ENCODE measurements around the gene TPCN2. TPM values are rescaled to one million over a fixed set of nuclear protein-coding genes. Genes with fewer than 3 reads are reported as not detected.

The TPCN2 gene
- total RNA-seq, 2 experiments from 2014 or later, result 16.0 to 17.0 TPM

DNA sequence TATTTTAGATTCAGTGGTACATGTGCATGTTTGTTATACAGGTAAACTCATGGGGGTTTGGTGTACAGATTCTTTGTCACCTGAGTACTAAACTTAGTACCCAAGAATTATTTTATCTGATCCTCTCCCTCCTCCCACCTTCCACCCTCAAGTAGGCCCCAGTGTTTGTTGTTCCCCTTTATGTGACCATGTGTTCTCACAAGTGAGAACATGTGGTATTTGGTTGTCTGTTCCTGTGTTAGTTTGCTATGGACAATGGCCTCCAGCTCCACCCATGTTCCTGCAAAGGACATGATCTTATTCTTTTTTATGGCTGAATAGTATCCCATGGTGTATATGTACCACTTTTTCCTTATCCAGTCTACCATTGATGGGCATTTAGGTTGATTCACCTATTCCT, 113.8 kb downstream of the TPCN2 start:
- CTCF ChIA-PET, result no interaction called here
- peaks cover 12% of the 10 kb centered on the region for H3K9me3 Mint-ChIP-seq

DNA sequence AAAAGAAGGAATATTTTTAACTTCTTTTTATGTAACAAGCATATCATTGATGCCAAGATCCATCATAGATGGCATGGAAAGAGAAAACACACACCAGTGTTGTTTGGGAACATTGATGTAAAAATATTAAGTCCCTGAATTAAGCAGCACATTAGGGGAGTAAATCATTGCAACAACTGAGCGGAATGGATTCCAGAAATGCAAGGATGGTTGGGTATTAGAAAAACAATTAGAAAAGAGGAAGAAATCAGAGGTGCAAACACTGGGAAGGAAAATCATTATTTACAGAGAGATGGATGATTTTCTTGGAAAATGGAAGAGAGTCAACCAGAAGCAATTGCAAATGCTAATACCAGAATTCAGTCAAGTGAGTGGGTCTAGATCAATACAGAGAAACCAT, 115.1 kb downstream of the TPCN2 start:
- no peak for ATAC-seq
- intact Hi-C loops (cut with micrococcal nuclease), result no loop called here
- ChIA-PET POLR2A (no interaction called here), CTCF (no interaction called here)
- Mint-ChIP-seq H3K27me3 (peaks cover 6% of the 10 kb centered on the region), H3K27ac (no peak overlapping the region), H3K4me1 (ENCODE audit: low read depth) (peaks cover 25% of the 10 kb centered on the region), H3K36me3 (ENCODE audit: low read depth) (peaks cover 19% of the 10 kb centered on the region), H3K4me3 (no peak overlapping the region), H3K9me3 (peaks cover 12% of the 10 kb centered on the region)
- DNase-seq, result no peak
- TF ChIP-seq, protein P1, sequence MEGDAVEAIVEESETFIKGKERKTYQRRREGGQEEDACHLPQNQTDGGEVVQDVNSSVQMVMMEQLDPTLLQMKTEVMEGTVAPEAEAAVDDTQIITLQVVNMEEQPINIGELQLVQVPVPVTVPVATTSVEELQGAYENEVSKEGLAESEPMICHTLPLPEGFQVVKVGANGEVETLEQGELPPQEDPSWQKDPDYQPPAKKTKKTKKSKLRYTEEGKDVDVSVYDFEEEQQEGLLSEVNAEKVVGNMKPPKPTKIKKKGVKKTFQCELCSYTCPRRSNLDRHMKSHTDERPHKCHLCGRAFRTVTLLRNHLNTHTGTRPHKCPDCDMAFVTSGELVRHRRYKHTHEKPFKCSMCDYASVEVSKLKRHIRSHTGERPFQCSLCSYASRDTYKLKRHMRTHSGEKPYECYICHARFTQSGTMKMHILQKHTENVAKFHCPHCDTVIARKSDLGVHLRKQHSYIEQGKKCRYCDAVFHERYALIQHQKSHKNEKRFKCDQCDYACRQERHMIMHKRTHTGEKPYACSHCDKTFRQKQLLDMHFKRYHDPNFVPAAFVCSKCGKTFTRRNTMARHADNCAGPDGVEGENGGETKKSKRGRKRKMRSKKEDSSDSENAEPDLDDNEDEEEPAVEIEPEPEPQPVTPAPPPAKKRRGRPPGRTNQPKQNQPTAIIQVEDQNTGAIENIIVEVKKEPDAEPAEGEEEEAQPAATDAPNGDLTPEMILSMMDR (IDR thresholded peaks at IDR 0.05), result no peak

More for the DNA sequence above, 113.8 kb downstream of the TPCN2 start:
- Mint-ChIP-seq H3K27me3 (peaks cover 3% of the 10 kb centered on the region), H3K36me3 (ENCODE audit: low read depth) (peaks cover 19% of the 10 kb centered on the region), H3K4me3 (no peak overlapping the region), H3K27ac (no peak overlapping the region), H3K4me1 (ENCODE audit: low read depth) (peaks cover 22% of the 10 kb centered on the region)
- DNase-seq (no peak), ATAC-seq (no peak)
- TF ChIP-seq, protein P1 (IDR thresholded peaks at IDR 0.05), result no peak
- POLR2A ChIA-PET, result no interaction called here
- intact Hi-C loops (cut with micrococcal nuclease), result no loop called here

DNA sequence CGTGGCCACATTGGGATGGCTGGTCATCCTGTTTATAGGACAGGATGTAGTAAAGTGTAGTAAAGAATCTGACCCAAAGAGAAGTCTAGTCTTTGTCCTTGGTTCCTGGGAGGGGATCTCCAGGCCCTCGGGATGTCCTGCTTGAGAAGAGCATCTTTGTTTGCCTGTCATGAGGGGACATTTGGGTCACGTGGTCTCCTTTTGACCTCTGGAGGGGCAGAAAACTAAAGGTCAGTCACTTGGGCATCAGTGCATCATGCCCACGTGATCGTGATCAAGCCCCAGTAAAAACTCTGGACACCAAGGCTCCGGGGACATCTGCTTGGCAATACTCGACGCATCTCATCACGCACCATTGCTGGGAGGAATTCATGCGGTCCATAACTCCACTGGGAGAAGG, 116.1 kb downstream of the TPCN2 start:
- peaks cover 6% of the 10 kb centered on the region for H3K27me3 Mint-ChIP-seq
- no peak for ATAC-seq
- POLR2A ChIA-PET, result no interaction called here
- H3K4me3 Mint-ChIP-seq, result no peak overlapping the region
- peaks cover 12% of the 10 kb centered on the region for H3K9me3 Mint-ChIP-seq
- CTCF ChIA-PET, result no interaction called here
- intact Hi-C loops (cut with micrococcal nuclease), result no loop called here
- TF ChIP-seq, protein P1 (IDR thresholded peaks at IDR 0.05), result no peak
- no peak overlapping the region for H3K27ac Mint-ChIP-seq
- no peak for DNase-seq
- H3K4me1 Mint-ChIP-seq (ENCODE audit: low read depth), result peaks cover 25% of the 10 kb centered on the region
- peaks cover 19% of the 10 kb centered on the region for H3K36me3 Mint-ChIP-seq (ENCODE audit: low read depth)

DNA sequence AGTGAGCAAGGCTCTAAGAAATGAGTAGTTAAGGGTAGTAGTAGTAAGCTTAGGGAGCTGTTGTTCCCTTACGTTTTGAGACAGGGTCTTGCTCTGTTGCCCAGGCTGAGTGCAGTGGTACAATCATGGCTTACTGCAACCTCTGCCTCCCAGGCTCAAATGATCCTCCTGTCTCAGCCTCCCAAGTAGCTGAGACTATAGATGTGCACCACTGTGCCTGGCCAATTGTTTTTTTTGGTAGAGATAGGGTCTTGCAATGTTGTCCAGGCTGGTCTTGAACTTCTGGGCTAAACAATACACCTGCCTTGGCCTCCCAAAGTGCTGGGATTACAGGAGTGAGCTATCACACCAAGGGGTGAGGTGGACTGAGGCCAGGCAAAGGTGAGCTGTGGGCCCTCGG, 117.0 kb downstream of the TPCN2 start:
- ATAC-seq (no peak), DNase-seq (no peak)
- TF ChIP-seq, protein P1 (IDR thresholded peaks at IDR 0.05), result no peak
- Mint-ChIP-seq H3K27ac (no peak overlapping the region), H3K36me3 (ENCODE audit: low read depth) (peaks cover 19% of the 10 kb centered on the region), H3K27me3 (peaks cover 6% of the 10 kb centered on the region), H3K4me1 (ENCODE audit: low read depth) (peaks cover 25% of the 10 kb centered on the region), H3K4me3 (no peak overlapping the region), H3K9me3 (peaks cover 12% of the 10 kb centered on the region)
- ChIA-PET CTCF (interaction anchor here (1.5 kb wide), 1 partner anchor 9 kb away, joined by 3 read pairs; no protein-coding TSS in a partner anchor), POLR2A (no interaction called here)
- intact Hi-C loops (cut with micrococcal nuclease), result no loop called here

DNA sequence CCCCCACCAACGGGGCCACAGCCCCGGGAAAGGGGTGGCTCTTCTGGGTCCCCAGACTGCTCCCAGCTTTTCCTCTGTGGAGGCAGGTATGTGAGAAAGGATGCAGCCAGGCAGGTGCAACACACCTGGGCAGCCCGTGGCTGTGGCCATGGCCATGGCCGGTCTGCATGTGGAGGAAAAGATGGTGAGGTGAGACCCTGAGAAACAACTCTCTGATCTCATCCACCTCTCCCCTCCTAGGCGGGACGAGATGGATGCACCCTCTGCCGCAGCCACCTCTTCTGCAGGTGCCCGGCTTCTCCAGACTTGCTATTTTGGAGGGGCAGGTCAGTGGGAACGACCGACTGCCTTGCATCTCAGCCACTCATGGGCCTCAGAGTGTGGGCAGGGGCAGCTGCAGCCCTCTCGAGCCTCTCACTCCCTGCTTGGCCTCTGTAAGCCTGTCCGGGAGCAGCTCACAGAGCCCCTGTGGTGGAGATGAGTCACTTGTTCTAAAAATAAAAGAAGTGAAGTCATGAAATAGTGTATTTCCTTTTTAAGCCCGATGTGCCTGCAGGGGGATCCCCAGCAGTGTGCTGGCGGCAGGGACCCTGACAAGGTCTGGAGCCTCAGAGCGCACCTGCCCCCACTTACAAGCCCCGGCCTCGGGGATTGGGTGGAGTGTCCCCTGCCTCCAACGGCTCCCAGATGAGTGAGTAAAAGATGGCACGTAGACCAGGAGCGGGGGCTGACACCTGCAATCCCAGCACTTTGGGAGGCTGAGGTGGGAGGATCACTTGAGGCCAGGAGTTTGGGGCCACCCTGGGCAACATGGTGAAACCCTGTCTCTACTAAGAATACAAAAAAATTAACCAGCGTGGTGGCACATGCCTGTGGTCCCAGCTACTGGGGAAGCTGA, 117.7 kb downstream of the TPCN2 start:
- Mint-ChIP-seq H3K36me3 (ENCODE audit: low read depth) (peaks cover 19% of the 10 kb centered on the region), H3K27ac (peak overlapping the region; percentile 91), H3K4me1 (ENCODE audit: low read depth) (peaks cover 25% of the 10 kb centered on the region), H3K9me3 (peaks cover 12% of the 10 kb centered on the region), H3K27me3 (peaks cover 6% of the 10 kb centered on the region), H3K4me3 (peak overlapping the region; percentile 44)
- ChIA-PET POLR2A (interaction anchor here (1.0 to 1.3 kb wide), 2 partner anchors 131 to 508 kb away, joined by 3 to 4 read pairs; partner anchors contain the start of gene LTO1), CTCF (interaction anchor here (1.1 to 1.5 kb wide), 2 partner anchors 10 to 18 kb away, joined by 3 read pairs; no protein-coding TSS in a partner anchor)
- intact Hi-C loops (cut with micrococcal nuclease), result no loop called here
- ATAC-seq, result peak; percentile 98
- peak; percentile 87 for DNase-seq
- TF ChIP-seq, protein P1 (IDR thresholded peaks at IDR 0.05), result peak; percentile 32
